Hepatocyte (in vitro differentiated cells): ENCODE measurements around the gene SIGLEC9. TPM values are rescaled to one million over a fixed set of nuclear protein-coding genes. Genes with fewer than 3 reads are reported as not detected.

Source experiments
- DNase-seq: peaks from one replicate; pipeline ENCODE4 v3.0.0-alpha.2; 2016; ENCODE audit warnings: low spot score
- H2AFZ ChIP-seq: fragments of 200-600 bp; sonication (generic); 2 replicates; pipeline ENCODE4 v1.6.0; 2016; ENCODE audit warnings: antibody characterized with exemption, mild to moderate bottlenecking
- H3K27ac ChIP-seq: fragments of 200-600 bp; sonication (generic); 2 replicates; pipeline ENCODE4 v1.5.1; 2016; ENCODE audit warnings: mild to moderate bottlenecking
- H3K27me3 ChIP-seq: fragments of 200-600 bp; sonication (generic); 2 replicates; pipeline ENCODE4 v1.6.1; 2016
- H3K36me3 ChIP-seq: fragments of 200-600 bp; sonication (generic); replicated peaks from 2 replicates; pipeline ENCODE4 v1.5.1; 2016; ENCODE audit warnings: low read depth; ENCODE audit not compliant: insufficient read depth
- H3K4me1 ChIP-seq: fragments of 200-600 bp; sonication (generic); 2 replicates; pipeline ENCODE4 v1.5.1; 2016; ENCODE audit warnings: mild to moderate bottlenecking, moderate library complexity; ENCODE audit not compliant: insufficient read depth
- H3K4me2 ChIP-seq: fragments of 200-600 bp; sonication (generic); 2 replicates; pipeline ENCODE4 v1.6.0; 2016
- H3K4me3 ChIP-seq: fragments of 200-600 bp; sonication (generic); 2 replicates; pipeline ENCODE4 v1.5.1; 2016; ENCODE audit warnings: mild to moderate bottlenecking
- H3K79me2 ChIP-seq: fragments of 200-600 bp; sonication (generic); 2 replicates; pipeline ENCODE4 v1.6.0; 2017; ENCODE audit warnings: mild to moderate bottlenecking
- H3K9me2 ChIP-seq: fragments of 200-600 bp; sonication (generic); replicated peaks from 2 replicates; pipeline ENCODE4 v1.6.0; 2017; ENCODE audit warnings: mild to moderate bottlenecking; ENCODE audit not compliant: insufficient read depth
- H3K9me3 ChIP-seq: fragments of 200-600 bp; sonication (generic); 2 replicates; pipeline ENCODE4 v1.5.1; 2016; ENCODE audit warnings: low read depth, mild to moderate bottlenecking
- H4K20me1 ChIP-seq: fragments of 200-600 bp; sonication (generic); 2 replicates; pipeline ENCODE4 v1.6.0; 2016; ENCODE audit warnings: mild to moderate bottlenecking; ENCODE audit not compliant: insufficient read depth, poor library complexity, severe bottlenecking
- CTCF ChIP-seq: fragments of 200-600 bp; sonication (generic); IDR thresholded peaks from 2 replicates; pipeline ENCODE4 v1.5.1; 2016; ENCODE audit warnings: antibody characterized with exemption, mild to moderate bottlenecking; ENCODE audit not compliant: poor library complexity
- EZH2 ChIP-seq: fragments of 200-600 bp; sonication (generic); IDR thresholded peaks from 2 replicates; pipeline ENCODE4 v1.6.1; 2016; ENCODE audit warnings: antibody characterized with exemption, mild to moderate bottlenecking, borderline replicate concordance
- EZH2phosphoT487 ChIP-seq: fragments of 200-600 bp; sonication (generic); IDR thresholded peaks from one replicate; pipeline ENCODE4 v1.6.1; 2018; ENCODE audit warnings: antibody characterized with exemption, mild to moderate bottlenecking, low read depth, moderate library complexity; ENCODE audit not compliant: unreplicated experiment, severe bottlenecking
- WGBS: methylation state at CpG from one replicate; pipeline ENCODE4 v1.1.6; 2016; ENCODE audit warnings: low lambda C conversion rate; ENCODE audit errors: missing lambda C conversion rate; 5-methylcytosine and 5-hydroxymethylcytosine counted together
- polyA plus RNA-seq: library from polyadenylated mRNA; unstranded; fragments of >200 nt; fragmentation: Nextera tagmentation; extraction: Ambion mirVana; gene quantifications from 2 replicates; pipeline ENCODE4 v1.2.1, GENCODE V29; 2016
- total RNA-seq: library from RNA; depleted of rRNA; stranded (reverse); fragments of >200 nt; gene quantifications from 2 replicates; pipeline ENCODE4 v1.2.3, GENCODE V29; 2014

SIGLEC9 gene
- total and polyA plus RNA-seq, 2 experiments from 2014 or later = 0.77 to 1.5 TPM

- H3K9me3 ChIP-seq = no peaks in the 10 kb centered on the region
- DNase-seq = no peak
- no peaks in the 10 kb centered on the region for H3K9me2 ChIP-seq
- no peaks in the 10 kb centered on the region for H4K20me1 ChIP-seq
- H2AFZ ChIP-seq = no peak overlapping the region
- H3K79me2 ChIP-seq = no peaks in the 10 kb centered on the region
- no peak overlapping the region for H3K4me2 ChIP-seq
- 86% methylated on average over 6 of the region's 6 CpGs for WGBS
- TF ChIP-seq CTCF (no peak), EZH2phosphoT487 (no peak)
- no peaks in the 10 kb centered on the region for H3K36me3 ChIP-seq
- H3K4me3 ChIP-seq = no peak overlapping the region
- no peaks in the 10 kb centered on the region for H3K27me3 ChIP-seq
- H3K4me1 ChIP-seq = peaks cover 3% of the 10 kb centered on the region
- no peak overlapping the region for H3K27ac ChIP-seq
Observed at GRCh38 chr19:51123381-51123800, 1.3 kb upstream of the SIGLEC9 start.

GRCh38 chr19:51123802-51124201 lies 904 bp upstream of the SIGLEC9 start:
- no peak overlapping the region for H3K27ac ChIP-seq

GRCh38 chr19:51124216-51124615 lies 490 bp upstream of the SIGLEC9 start:
- Histone ChIP-seq H3K9me2 (no peaks in the 10 kb centered on the region), H3K4me3 (no peak overlapping the region), H3K4me1 (peaks cover 10% of the 10 kb centered on the region), H3K4me2 (no peak overlapping the region), H2AFZ (no peak overlapping the region), H3K36me3 (no peaks in the 10 kb centered on the region), H4K20me1 (no peaks in the 10 kb centered on the region), H3K79me2 (no peaks in the 10 kb centered on the region), H3K27me3 (no peaks in the 10 kb centered on the region), H3K27ac (no peak overlapping the region), H3K9me3 (no peaks in the 10 kb centered on the region)
- no peak for DNase-seq
- 86% methylated on average over 5 of the region's 9 CpGs for WGBS
- TF ChIP-seq EZH2 (no peak), EZH2phosphoT487 (no peak), CTCF (no peak)

More at GRCh38 chr19:51123802-51124201, 904 bp upstream of the SIGLEC9 start:
- no peak for TF ChIP-seq EZH2
- TF ChIP-seq CTCF = no peak
- no peak for TF ChIP-seq EZH2phosphoT487
- Histone ChIP-seq H3K27me3 (no peaks in the 10 kb centered on the region), H3K79me2 (no peaks in the 10 kb centered on the region), H3K4me1 (peaks cover 7% of the 10 kb centered on the region), H3K9me2 (no peaks in the 10 kb centered on the region), H4K20me1 (no peaks in the 10 kb centered on the region), H3K4me2 (no peak overlapping the region), H2AFZ (no peak overlapping the region), H3K4me3 (no peak overlapping the region), H3K9me3 (no peaks in the 10 kb centered on the region), H3K36me3 (no peaks in the 10 kb centered on the region)
- no peak for DNase-seq
- WGBS = 92% methylated on average over 9 of the region's 9 CpGs
